ENCODE data around the gene LIN7C.

GRCh38 chr11:27487706-27488105 is 18.9 kb downstream of the LIN7C start:
- no peak for TF ChIP-seq CTCF (conservative IDR thresholded peaks at IDR 0.05; ENCODE audit: low read depth, low read length)
- no peak for TF ChIP-seq EZH2 (IDR thresholded peaks at IDR 0.05; ENCODE audit: borderline replicate concordance, low read depth, low read length, poor library complexity, severe bottlenecking)

All from A673 (cell line).